Cardiac septum (tissue), 1 donor: ENCODE measurements around the gene WDHD1. TPM values are rescaled to one million over a fixed set of nuclear protein-coding genes. Genes with fewer than 3 reads are reported as not detected.

ENCODE experiments used
- DNase-seq: peaks from one replicate; pipeline ENCODE4 v3.0.0-alpha.2; 2020; ENCODE audit warnings: low spot score
- intact Hi-C: fragments of 100-400 bp; cut with DNase I; formaldehyde crosslinking; loops from one replicate; pipeline ENCODE4 v1.14.0; 2022
- total RNA-seq: library from RNA; stranded (reverse); fragmentation: NEBNext Ultra II Directional; extraction: Animal tissue kit (Norgen Biotek cat#: 25700); gene quantifications from one replicate; pipeline ENCODE4 v1.2.1, GENCODE V29; 2021
- donor health status: DM: no; HTN: no; CAD: no.

WDHD1 gene
- total RNA-seq, 1 donor from 2014 or later: 1.8 TPM

DNA sequence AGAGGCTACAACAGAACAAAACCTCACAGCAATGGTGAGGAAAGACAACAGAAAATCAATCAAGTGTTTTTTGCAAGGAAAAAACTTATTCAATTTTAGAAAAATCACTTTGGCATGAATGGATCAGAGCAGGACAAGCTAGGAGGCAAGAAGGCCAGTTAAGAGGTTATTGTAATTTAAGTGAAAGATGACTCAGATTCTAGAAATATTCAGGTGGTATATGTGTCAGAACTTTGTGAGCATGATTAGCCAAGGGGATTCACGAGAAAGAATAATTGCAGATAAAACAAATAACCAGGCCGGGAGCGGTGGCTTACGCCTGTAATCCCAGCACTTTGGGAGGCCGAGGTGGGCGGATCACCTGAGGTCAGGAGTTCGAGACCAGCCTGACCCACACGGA is 137.0 kb downstream of the WDHD1 start:
- intact Hi-C loops: loop anchor here (5.0 kb wide), 1 partner anchor 83 kb away; no protein-coding TSS in a partner anchor
- no peak for DNase-seq

Other genes starting within 250 kb of the WDHD1 start
- 2.6 TPM for gene GCH1, start 124.3 kb downstream of the WDHD1 start, total RNA-seq
- gene SOCS4, start 137 bp upstream of the WDHD1 start, total RNA-seq: 19.8 TPM
- 75.2 TPM for gene MAPK1IP1L, start 24.5 kb upstream of the WDHD1 start, total RNA-seq
- 129 TPM for gene LGALS3, start 102.2 kb upstream of the WDHD1 start, total RNA-seq
- 0.08 TPM for gene DLGAP5, start 164.5 kb upstream of the WDHD1 start, total RNA-seq
- gene FBXO34, start 244.3 kb upstream of the WDHD1 start, total RNA-seq: 17.4 TPM